HEK293T (cell line): ENCODE data around the gene CDKN2B-AS1.
A peak's percentile ranks its signal among the peaks of the same experiment; 100 is the strongest.

Experiments
- HDGF ChIP-seq: fragments of 450-650 bp; IDR thresholded peaks from 2 replicates; pipeline ENCODE4 v1.6.1; 2017; ENCODE audit warnings: antibody characterized with exemption, borderline replicate concordance
- L3MBTL2 ChIP-seq: fragments of 450-650 bp; conservative IDR thresholded peaks from 2 replicates; pipeline ENCODE4 v1.6.1; 2016; ENCODE audit warnings: mild to moderate bottlenecking
- NFRKB ChIP-seq: fragments of 450-650 bp; IDR thresholded peaks from 2 replicates; pipeline ENCODE4 v1.6.1; 2016; ENCODE audit warnings: mild to moderate bottlenecking, moderate library complexity
- PKNOX1 ChIP-seq: fragments of 450-650 bp; IDR thresholded peaks from 2 replicates; pipeline ENCODE4 v1.6.1; 2016
- SUZ12 ChIP-seq: fragments of 450-650 bp; IDR thresholded peaks from 2 replicates; pipeline ENCODE4 v1.6.1; 2016; ENCODE audit warnings: mild to moderate bottlenecking

GRCh38 chr9:21993893-21994555, 567 bp upstream of the CDKN2B-AS1 start, which contains the start of gene CDKN2A:
- no peak for TF ChIP-seq HDGF
- peak; percentile 29; the same call in 1 of the 2 replicates for TF ChIP-seq L3MBTL2
- TF ChIP-seq SUZ12: no peak
- TF ChIP-seq NFRKB: no peak
- no peak for TF ChIP-seq PKNOX1
